ENCODE data around the gene G0S2. TPM values are rescaled to one million over a fixed set of nuclear protein-coding genes. Genes with fewer than 3 reads are reported as not detected.
A peak's percentile ranks its signal among the peaks of the same experiment; 100 is the strongest.

G0S2 gene
- total RNA-seq, 1 donor from 2014 or later, result 3.6 TPM

- no peak overlapping the region for H3K27ac Mint-ChIP-seq
- H3K27me3 Mint-ChIP-seq (ENCODE audit: low read depth), result no peaks in the 10 kb centered on the region
- H3K36me3 Mint-ChIP-seq, result no peaks in the 10 kb centered on the region
- no peak for DNase-seq (ENCODE audit: low spot score in 2 of 2, unreplicated experiment in 2 of 2)
- H3K4me3 Mint-ChIP-seq, result no peak overlapping the region
- no peak for TF ChIP-seq CTCF (IDR thresholded peaks at IDR 0.05; ENCODE audit: unreplicated experiment)
- no peaks in the 10 kb centered on the region for H3K9me3 Mint-ChIP-seq
- peaks cover 66% of the 10 kb centered on the region for H3K4me1 Mint-ChIP-seq
Observed at GRCh38 chr1:209650454-209650853, 24.8 kb upstream of the G0S2 start.

GRCh38 chr1:209651138-209651587, 24.0 kb upstream of the G0S2 start:
- Mint-ChIP-seq H3K27me3 (ENCODE audit: low read depth) (no peaks in the 10 kb centered on the region), H3K4me3 (peak overlapping the region; percentile 60), H3K4me1 (peaks cover 59% of the 10 kb centered on the region), H3K9me3 (no peaks in the 10 kb centered on the region), H3K27ac (peak overlapping the region; percentile 85), H3K36me3 (no peaks in the 10 kb centered on the region)
- no peak for TF ChIP-seq CTCF (IDR thresholded peaks at IDR 0.05; ENCODE audit: unreplicated experiment)
- DNase-seq (ENCODE audit: low spot score in 2 of 2, unreplicated experiment in 2 of 2), result no peak

- no peaks in the 10 kb centered on the region for H3K27me3 Mint-ChIP-seq (ENCODE audit: low read depth)
- H3K36me3 Mint-ChIP-seq, result no peaks in the 10 kb centered on the region
- H3K4me1 Mint-ChIP-seq, result peaks cover 53% of the 10 kb centered on the region
- peak within 1 kb of the TSS; percentile 60 for H3K4me3 Mint-ChIP-seq
- H3K9me3 Mint-ChIP-seq, result no peaks in the 10 kb centered on the region
- TF ChIP-seq CTCF (IDR thresholded peaks at IDR 0.05; ENCODE audit: unreplicated experiment), result no peak
- peak within 1 kb of the TSS; percentile 95 for H3K27ac Mint-ChIP-seq
- peak in 1 of 2 experiments; percentile 51 for DNase-seq (ENCODE audit: low spot score in 2 of 2, unreplicated experiment in 2 of 2)
Observed at GRCh38 chr1:209652121-209652735, 23.0 kb upstream of the G0S2 start, which contains the start of gene LAMB3. Gene LAMB3, minus strand, starts transcription at chr1:209652425. Its CDS starts 1,481 bp downstream, at chr1:209650944.

- H3K4me1 Mint-ChIP-seq, result peaks cover 54% of the 10 kb centered on the region
- H3K9me3 Mint-ChIP-seq, result no peaks in the 10 kb centered on the region
- H3K27ac Mint-ChIP-seq, result peak overlapping the region; percentile 95
- peak overlapping the region; percentile 53 for H3K4me3 Mint-ChIP-seq
- peak; percentile 69 to 83 for DNase-seq (ENCODE audit: low spot score in 2 of 2, unreplicated experiment in 2 of 2)
- no peak for TF ChIP-seq CTCF (IDR thresholded peaks at IDR 0.05; ENCODE audit: unreplicated experiment)
- H3K27me3 Mint-ChIP-seq (ENCODE audit: low read depth), result no peaks in the 10 kb centered on the region
- H3K36me3 Mint-ChIP-seq, result no peaks in the 10 kb centered on the region
Observed at GRCh38 chr1:209652873-209653401, 22.3 kb upstream of the G0S2 start.

- peaks cover 53% of the 10 kb centered on the region for H3K4me1 Mint-ChIP-seq
- TF ChIP-seq CTCF (IDR thresholded peaks at IDR 0.05; ENCODE audit: unreplicated experiment), result no peak
- H3K27ac Mint-ChIP-seq, result peak overlapping the region; percentile 95
- DNase-seq (ENCODE audit: low spot score in 2 of 2, unreplicated experiment in 2 of 2), result no peak
- H3K27me3 Mint-ChIP-seq (ENCODE audit: low read depth), result no peaks in the 10 kb centered on the region
- no peaks in the 10 kb centered on the region for H3K36me3 Mint-ChIP-seq
- no peaks in the 10 kb centered on the region for H3K9me3 Mint-ChIP-seq
- no peak overlapping the region for H3K4me3 Mint-ChIP-seq
Observed at GRCh38 chr1:209653915-209654351, 21.3 kb upstream of the G0S2 start.

Measured in mesothelial cell of epicardium (in vitro differentiated cells).